HG03571 (cell line): ENCODE results near the gene SSH3.

Experiments
- ATAC-seq: cut with Tn5 transposase; IDR thresholded peaks from one replicate; pipeline ENCODE4 v1.9.1; 2021; ENCODE audit not compliant: unreplicated experiment

Gene SSH3

DNA sequence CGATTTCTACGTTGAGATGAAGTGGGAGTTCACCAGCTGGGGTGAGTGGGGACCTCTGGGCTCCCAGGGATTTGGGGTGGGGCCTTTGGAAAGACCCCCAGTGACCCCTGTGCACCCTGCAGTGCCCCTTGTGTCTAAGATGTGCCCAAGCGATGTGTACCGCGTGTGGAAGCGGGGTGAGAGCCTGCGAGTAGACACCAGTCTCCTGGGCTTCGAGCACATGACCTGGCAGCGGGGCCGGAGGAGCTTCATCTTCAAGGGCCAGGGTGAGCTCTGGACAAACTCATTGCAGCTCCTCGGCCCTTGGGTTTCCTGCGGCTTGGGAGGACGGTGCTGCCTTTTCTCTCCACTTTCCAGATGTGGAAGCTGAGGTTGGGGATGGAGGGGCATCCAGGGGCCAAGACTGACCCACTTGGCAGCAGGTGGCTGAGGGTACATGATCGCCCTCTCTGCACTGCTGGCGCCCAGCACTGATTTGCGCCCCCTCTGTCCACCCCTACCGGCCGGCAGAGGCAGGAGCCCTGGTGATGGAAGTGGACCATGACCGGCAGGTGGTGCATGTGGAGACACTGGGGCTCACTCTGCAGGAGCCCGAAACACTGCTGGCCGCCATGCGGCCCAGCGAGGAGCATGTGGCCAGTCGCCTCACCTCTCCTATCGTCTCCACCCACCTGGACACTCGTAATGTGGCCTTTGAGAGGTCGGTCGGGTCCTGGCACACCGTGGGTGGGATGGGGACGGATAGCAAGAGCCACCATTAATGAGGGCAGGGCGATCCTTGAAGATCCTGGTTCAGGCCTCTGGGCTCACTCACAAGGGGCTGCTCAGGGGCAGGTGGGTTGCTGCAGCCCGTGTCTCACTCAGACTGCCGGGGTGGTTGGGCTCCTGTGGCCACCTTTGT lies 11.6 kb upstream of the SSH3 start:
- ATAC-seq: no peak

DNA sequence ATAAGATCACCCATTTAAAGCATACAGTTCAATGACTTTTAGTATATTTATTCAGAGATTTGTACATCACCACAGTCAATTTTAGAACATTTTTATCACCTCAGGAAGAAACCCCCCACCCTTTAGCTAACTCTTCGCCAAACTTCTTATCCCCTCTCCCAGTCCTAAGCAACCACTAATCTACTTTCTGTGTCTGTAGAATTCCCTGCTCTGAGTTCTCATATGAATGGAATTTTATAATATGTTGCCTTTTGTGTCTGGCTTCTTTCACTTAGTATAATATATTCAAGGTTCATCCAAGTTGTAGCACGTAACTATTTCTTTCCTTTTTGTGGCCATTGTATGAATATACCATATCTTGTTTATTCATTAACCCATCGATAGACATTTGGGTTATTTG lies 10.7 kb upstream of the SSH3 start:
- ATAC-seq: no peak

DNA sequence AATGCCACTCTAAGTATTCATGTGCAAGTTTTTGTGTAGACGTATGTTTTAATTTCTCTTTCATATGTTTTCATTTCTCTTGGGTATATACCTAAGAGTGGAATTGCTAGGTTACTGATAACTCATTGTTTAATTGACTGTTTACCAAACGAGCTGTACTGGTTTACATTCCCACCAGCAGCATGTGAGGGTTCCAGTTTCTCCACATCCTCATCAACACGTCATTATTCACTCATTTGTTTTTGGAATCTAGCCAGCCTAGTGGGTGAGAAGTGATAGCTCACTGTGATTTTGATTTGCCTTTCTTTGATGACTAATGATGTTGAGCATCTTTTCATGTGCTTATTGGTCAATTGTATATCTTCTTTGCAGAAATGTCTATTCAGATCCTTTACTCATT lies 10.2 kb upstream of the SSH3 start:
- no peak for ATAC-seq

DNA sequence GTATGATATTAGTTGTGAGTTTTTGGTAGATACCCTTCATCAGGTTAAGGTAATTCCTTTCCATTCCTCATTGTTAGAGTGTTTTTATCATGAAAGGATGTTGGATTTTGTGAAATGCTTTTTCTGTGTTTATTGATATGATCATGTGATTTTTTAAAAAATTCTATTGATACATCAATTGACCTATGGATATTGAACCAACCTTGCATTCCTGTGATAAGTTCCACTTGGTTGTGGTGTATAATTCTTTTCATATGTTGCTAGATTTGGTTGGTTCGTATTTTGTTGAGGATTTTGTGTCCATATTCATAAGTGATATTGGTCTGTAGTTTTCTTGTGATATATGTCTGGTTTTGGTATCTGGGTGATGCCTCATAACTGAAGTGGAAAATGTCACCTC lies 7.5 kb upstream of the SSH3 start:
- no peak for ATAC-seq

DNA sequence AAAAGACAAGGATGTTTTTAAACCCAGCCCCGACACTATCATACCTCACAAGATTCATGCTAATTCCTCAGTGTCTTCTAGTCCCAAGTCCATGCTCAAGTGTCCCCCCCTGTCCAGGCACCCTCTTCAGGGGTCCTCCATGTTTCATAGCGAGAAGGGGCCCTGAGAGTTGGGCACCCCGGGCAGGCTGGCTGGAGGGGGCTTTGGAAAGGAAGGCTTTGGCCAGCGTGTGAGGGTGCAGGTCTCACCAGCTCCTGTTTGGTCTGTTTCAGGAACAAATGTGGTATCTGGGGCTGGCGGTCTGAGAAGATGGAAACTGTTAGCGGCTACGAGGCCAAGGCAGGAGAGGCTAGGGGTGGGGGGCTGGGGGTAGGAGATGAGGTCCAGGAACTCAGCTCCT lies 4.5 kb upstream of the SSH3 start:
- ATAC-seq: no peak

DNA sequence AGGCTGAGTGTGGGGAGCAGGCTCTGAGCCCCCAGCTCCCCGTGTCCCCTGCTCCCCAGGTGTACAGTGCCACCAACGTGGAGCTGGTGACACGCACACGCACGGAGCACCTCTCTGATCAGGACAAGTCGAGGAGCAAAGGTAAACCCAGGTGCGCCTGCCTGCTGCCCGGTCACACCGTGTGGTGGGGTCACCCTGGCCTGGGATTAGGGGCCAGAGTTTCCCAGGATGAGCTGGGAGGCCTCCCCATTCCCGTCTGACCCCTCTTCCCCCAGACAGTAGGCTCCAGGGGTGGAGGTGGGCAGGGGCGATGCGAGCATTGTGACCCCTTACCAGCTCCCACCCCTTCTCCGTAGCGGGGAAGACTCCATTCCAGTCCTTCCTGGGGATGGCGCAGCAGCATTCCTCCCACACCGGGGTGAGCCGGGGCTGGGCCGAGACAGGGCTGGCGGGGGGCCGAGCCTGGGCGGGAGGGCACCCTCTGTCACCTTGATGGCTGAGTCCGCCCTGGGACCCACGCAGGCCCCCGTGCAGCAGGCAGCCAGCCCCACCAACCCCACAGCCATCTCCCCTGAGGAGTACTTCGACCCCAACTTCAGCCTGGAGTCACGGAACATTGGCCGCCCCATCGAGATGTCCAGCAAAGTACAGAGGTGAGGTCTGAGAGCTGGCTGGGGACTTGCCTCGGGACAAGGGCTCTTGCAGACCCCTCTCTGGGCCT lies 3.7 kb upstream of the SSH3 start:
- no peak for ATAC-seq

DNA sequence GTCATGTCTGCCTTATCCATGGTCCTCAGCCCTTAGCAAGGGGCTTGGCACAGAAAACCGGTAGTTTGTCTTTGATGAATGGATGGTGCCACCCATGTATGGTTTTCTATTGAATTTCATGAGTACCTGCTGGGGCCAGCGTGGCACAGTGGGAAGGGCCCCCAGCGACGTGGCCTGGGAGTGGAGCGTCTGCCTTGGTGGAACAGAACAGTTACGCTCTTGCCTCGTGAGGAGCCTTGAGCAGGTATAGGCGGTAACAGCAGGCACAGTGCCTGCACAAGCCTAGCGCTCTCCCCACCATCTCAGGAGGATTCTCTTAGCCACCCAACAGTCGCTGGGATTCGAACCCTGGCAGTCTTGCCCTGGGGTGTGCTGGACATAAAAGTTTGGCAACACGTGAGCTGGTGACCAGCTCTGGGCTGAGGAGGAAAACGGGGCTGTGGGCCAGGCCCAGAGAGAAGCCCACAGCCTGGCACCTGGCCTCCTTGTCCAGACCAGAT lies 3.0 kb upstream of the SSH3 start:
- no peak for ATAC-seq

DNA sequence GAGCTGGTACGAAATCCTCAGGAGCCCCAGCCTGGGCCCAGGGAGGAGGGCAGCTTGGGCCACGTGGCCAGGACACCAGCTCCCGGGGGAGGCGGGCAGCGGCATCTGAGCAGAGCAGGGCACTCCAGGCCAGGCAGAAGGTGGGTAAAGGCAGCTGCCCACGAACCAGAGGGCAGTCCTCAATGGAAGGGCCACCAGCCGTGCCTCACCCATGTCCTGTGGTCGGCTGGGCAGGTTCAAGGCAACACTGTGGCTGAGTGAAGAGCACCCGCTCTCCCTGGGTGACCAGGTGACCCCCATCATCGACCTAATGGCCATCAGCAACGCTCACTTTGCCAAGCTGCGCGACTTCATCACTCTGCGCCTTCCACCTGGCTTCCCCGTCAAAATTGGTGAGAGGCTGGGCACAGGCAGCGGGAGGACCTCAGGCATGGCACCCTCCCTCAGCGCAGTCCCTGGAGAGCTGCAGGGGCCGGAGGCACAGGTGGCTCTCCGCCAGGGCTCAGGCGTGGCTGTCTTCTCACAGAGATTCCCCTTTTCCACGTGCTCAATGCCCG lies 2.5 kb upstream of the SSH3 start:
- no peak for ATAC-seq

DNA sequence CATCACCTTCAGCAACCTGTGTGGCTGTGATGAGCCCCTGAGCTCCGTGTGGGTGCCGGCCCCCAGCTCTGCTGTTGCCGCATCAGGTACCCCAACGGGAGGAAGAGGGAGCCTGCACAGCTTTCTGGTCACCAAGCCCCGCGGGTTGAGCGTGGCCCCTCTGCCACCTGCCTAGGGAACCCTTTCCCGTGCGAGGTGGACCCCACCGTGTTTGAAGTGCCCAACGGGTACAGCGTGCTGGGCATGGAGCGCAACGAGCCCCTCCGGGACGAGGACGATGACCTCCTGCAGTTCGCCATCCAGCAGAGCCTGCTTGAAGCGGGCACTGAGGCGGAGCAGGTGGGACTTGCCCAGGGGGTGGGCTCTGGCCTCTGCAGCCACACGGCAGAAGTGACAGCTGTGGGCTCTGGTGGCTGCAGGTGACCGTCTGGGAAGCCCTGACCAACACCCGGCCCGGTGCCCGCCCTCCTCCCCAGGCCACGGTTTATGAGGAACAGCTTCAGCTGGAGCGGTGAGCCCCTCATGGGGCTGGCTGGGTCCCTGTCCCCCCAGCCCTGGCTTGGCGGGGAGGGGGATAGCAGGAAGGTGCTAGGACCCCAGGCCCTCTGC lies 1.9 kb upstream of the SSH3 start:
- no peak for ATAC-seq

DNA sequence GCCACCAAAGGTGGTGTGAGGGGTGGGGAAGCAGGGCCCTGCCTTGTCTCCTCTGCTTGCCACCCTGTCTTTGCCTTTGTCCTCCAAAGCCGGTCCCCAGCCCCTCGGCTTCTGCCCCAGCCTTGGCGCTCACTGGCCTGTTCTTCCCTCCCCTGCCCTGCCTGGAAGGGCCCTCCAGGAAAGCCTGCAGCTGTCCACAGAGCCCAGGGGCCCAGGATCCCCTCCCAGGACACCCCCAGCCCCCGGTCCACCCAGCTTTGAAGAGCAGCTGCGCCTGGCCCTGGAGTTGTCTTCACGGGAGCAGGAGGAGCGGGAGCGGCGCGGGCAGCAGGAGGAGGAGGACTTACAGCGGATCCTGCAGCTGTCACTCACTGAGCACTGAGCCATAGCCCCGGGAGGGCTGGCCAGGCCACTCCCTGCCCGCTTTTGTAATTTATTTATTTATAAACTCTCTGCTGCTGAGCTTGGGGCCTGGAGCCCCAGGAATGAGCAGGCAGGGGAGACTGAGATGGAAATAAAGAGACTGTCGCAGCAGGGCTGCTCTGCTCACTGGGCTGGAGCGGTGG lies 1.3 kb upstream of the SSH3 start:
- ATAC-seq: no peak

DNA sequence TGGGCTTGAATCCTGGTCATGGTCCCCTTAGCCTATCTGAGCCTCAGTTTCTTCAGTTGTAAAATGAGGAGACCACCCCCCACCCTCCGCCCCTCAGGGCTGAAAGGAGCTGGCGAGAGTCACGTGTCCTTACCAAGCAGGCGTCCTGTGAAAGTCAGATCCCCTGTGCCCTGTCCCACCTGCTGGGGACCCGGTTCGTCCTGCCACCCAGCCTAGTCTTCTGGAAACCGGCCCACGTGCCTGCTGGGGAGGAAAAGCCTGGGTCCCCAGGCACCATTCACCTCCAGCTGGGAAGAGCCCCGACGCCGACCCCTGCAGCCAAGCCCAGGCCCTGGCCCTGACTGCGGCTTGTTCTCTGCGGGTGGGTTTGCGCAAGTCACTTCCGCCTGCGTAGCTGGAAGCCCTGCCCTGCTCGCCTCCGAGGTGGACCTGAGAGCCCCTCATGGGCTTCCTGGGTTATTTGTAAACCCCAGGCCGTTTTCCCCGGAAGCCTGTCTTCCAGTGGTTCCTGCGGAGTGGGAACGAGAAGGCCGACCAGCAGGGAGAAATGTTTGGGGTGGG lies 679 bp upstream of the SSH3 start:
- ATAC-seq: no peak

DNA sequence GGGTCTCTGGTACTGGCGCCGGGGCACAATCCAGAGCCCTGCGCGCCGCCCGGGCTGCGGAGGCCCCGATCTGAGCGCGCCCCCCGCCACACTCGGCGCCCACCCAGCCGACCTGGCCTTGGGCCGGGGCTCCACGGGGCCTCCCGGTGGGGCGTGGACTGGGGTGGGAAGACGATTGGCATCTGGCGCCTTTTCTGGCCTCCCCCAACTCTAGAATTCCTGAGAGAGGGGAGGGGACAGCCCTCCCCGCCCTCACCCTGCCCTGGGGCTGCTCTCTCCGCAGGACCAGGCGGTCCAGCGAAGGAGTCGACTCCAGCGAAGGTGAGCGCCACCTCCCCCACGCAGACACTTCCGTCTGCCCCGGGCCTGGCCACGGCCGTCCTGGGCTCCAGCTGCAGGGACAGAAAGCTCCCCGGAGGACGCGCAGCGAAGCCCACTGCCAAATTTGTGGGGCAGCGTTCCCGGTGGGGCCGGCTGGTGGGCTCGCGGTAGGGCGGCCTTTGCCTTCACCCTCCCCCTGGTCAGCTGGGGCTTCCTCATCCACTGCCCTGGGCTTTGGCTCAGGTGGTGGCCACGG lies 593 bp downstream of the SSH3 start:
- ATAC-seq: no peak

DNA sequence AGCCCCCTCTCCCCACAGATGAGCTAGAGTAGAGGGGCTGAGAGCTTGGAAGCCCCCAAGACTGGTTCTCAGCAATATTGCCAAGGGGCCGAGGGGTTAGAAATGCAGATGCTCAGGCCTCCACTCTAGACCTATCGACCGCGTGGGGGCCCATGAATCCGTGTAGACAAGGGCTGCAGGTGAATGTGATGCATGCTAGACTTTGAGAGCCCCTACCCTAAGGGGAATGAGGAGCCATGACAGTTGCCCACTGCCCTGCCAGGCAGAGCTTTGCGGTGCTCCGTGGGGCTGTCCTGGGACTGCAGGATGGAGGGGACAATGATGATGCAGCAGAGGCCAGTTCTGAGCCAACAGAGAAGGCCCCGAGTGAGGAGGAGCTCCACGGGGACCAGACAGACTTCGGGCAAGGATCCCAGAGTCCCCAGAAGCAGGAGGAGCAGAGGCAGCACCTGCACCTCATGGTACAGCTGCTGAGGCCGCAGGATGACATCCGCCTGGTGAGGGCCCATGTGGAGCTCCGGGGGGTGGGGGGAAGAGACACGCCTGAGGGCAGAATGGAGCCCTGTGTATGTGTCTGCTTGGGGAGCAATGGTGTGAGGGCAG lies 1.3 kb downstream of the SSH3 start:
- ATAC-seq: no peak

DNA sequence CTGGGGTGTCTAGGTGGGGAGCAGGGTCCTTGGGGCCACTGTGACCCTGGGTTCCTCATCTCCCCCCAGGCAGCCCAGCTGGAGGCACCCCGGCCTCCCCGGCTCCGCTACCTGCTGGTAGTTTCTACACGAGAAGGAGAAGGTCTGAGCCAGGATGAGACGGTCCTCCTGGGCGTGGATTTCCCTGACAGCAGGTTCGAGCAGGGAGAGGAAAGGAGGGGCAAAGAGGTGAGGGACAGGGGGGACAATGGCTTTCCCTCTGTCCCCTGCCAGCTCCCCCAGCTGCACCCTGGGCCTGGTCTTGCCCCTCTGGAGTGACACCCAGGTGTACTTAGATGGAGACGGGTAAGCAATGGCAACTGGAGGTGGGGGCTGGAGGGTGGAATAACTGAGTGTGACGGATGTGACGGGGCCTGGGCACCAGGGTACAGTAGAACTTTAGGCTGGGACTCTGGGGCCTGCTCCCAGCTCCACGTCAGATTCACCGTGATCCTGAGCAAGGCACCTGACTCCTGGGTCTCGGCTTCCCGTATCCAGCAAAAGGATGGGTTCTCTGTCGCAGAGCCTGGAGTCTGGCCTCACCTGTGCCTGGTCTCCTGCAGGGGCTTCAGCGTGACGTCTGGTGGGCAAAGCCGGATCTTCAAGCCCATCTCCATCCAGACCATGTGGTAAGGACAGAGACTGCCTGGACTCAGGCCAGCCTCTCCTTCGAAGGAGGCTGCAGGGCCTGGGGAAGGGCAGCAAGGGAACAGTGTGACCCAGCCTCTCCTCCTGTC lies 3.6 kb downstream of the SSH3 start:
- ATAC-seq: no peak

DNA sequence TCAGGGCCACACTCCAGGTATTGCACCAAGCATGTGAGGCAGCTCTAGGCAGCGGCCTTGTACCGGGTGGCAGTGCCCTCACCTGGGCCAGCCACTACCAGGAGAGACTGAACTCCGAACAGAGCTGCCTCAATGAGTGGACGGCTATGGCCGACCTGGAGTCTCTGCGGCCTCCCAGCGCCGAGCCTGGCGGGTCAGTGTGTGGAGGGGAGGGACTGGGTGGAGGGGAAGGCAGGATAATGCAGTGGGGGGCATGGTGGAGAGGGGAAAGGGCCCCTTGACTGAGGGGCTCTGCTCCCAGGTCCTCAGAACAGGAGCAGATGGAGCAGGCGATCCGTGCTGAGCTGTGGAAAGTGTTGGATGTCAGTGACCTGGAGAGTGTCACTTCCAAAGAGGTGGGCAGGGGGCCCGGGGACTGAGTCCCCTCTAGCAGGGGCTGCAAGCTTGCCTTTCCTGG lies 4.2 kb downstream of the SSH3 start:
- ATAC-seq: no peak

DNA sequence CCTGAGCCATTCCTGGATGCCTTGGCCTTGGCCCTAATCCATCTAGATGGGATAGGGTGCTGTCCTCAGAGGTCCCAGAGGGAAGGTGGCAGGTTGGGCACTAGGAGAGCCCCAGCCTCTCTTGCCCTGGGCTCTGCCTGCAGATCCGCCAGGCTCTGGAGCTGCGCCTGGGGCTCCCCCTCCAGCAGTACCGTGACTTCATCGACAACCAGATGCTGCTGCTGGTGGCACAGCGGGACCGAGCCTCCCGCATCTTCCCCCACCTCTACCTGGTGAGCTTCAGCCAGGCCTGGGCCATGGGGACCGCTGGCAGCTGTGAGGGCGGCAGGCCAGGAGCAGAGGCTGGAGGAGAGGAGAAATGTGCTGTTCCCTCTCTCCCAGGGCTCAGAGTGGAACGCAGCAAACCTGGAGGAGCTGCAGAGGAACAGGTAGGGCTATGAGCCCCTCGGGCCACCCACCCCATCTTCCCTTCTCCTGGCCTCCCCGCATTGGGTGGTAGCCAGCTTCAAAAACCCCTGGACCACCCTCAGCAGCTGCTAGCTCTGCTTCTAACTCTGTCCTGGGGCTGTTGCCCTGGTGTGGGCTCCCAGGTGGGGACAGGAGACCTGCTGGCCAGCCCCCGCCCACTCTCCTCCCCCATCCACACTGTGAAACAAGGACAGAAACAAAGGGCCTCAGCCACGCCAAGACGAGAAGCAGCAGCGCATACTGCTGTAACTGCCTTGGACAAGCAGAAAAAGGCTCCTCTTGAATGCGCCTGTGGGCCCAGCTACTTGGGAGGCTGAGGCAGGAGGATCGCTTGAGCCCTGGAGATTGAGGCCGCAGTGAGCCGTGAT lies 4.9 kb downstream of the SSH3 start:
- no peak for ATAC-seq

DNA sequence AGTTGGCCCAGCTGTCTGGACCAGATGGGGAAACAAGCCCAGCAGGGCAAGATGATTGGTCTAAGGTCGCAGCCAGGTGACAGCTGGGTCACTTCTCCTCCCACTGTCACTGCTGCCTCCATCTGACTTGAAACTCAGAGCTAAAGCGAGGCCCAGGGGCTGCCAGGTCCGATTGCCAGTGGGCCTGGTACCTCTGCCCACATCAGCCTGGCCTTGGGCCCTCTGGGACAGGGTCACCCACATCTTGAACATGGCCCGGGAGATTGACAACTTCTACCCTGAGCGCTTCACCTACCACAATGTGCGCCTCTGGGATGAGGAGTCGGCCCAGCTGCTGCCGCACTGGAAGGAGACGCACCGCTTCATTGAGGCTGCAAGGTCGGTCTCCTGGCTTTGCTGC lies 5.8 kb downstream of the SSH3 start:
- no peak for ATAC-seq

DNA sequence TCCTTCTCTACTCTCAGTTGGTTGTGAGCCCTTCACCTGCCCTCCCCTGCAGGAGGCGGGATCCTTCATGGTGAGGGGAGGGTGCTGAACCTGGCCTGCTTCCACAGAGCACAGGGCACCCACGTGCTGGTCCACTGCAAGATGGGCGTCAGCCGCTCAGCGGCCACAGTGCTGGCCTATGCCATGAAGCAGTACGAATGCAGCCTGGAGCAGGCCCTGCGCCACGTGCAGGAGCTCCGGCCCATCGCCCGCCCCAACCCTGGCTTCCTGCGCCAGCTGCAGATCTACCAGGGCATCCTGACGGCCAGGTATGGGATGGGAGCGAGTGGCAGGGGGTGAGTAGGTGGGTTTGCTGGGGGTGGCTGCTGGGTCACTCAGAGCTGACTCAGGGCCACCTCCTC lies 6.3 kb downstream of the SSH3 start:
- ATAC-seq: no peak
